ENCODE data around the gene CRISP2.

The CRISP2 gene

DNA sequence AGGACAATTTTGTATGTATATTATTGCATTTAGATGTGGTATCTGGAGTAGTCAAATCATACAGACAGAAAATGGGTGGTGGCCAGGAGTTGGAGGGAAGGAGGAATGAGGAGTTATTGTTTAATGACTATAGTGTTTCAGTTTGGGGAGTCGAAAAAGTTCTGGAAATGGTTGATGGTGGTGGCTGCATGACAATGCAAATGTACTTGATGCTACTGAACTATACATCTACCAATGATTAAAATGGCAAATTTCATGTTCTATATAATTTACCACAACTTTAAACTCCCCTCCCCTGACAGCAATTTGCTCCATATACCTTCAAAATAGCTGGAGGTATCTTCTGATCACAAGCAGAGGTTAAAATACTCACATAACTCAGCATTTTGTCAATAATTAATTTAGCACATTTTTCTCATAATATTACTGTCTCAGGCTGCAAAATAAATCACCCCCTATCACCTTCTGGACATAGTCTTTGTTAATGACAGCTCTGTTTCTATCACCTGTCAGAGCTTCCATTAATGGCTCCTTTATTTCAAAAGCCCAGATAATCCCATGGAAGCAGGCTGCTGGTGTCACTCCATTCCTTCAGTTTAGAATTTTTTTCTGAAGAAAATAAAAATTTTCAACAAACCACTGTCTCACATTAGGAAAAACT, 51.0 kb downstream of the CRISP2 start:
- no peak for DNase-seq (ENCODE audit: low spot score)

- DNase-seq (ENCODE audit: low spot score), result no peak
Measured at GRCh38 chr6:49653942-49654341, 59.4 kb downstream of the CRISP2 start.

DNA sequence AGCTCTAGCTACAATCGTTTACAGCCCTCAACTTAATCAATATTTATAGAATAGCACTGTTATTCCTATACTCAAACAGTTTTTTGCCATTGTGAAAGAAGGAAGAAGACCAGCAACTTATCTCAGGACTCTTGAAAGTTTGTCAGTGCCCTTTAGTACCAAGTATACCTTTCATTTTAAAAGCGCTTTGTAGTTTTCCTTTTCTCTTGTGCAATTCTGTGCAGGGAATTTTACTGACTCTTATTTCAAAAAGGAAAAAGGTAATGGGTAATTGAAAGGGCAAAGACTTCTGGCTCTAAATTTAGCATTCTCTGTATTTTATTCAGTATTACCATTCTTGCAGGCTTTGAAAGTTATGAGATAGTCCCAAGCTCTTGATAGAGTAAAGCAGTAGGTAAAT, 59.9 kb downstream of the CRISP2 start:
- DNase-seq (ENCODE audit: low spot score), result no peak

GRCh38 chr6:49651239-49651638, 62.1 kb downstream of the CRISP2 start:
- no peak for DNase-seq (ENCODE audit: low spot score)

DNA sequence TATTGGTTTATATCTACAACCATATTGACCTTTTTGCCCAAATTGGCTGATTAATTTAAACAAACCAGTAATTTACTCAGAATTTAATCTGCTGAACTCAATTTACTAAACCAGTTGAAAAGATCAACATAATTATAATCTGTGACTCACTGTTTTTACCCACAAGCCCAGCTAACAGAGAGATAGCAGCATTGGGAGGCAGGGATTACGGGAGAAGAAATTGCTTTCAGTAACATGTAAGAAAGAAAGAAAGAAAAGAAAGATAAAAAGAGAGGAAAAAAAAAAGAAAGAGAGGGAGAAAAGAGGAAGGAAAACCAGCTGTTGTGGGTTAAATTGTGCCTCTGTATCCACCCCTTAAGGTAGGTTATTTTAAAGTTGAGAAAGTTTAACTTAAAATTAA, 63.4 kb downstream of the CRISP2 start:
- DNase-seq (ENCODE audit: low spot score), result no peak

DNA sequence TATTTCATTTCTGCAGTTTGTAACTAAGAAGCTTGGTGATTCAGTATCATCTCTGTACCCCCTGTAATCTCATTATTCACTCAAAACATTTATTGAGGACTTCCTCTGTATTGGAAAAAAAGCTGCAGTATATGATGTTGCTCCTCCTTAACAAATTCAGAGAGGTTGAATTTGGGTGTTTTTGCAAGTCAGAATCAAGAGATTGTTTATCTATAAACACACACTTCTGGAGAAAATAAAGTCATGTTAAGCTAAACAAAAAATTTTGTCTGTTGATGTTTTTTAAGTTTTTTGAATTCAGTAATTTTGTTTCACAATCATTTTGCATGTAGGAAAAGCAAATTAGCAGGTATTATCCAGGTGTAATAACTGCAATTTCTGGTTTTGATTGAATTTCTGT, 65.3 kb downstream of the CRISP2 start:
- DNase-seq (ENCODE audit: low spot score), result no peak

DNA sequence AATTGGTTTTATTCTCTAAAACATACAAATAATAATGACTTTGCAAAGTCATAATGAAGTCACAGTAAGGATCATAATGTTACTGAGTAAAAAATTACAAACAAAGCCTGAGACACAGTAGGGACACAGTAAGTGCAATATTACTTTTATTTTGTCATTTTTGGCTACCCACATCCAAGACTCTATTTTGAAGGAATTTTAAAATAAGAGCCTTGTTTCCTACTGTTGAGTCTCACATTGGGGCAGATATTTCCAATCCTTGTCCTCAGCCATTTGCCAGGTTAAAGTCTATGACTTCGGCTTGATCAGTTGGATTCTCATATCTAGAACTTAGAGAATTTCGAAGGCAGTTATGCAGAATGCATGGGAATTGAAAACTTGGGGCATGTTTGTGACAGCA, 65.9 kb downstream of the CRISP2 start:
- no peak for DNase-seq (ENCODE audit: low spot score)

- DNase-seq (ENCODE audit: low spot score), result no peak
Measured at GRCh38 chr6:49646942-49647341, 66.4 kb downstream of the CRISP2 start.

- DNase-seq (ENCODE audit: low spot score), result no peak
Measured at GRCh38 chr6:49646130-49646824, 67.1 kb downstream of the CRISP2 start.

- no peak for DNase-seq (ENCODE audit: low spot score)
Measured at GRCh38 chr6:49645139-49645538, 68.2 kb downstream of the CRISP2 start.
